ENCODE measurements around the gene KLHL14.
"Not testable (repeated sequence)": the region's sequence is repeated elsewhere in the genome, so short reads cannot be mapped to it uniquely, and the experiment has no call there.

The KLHL14 gene

DNA sequence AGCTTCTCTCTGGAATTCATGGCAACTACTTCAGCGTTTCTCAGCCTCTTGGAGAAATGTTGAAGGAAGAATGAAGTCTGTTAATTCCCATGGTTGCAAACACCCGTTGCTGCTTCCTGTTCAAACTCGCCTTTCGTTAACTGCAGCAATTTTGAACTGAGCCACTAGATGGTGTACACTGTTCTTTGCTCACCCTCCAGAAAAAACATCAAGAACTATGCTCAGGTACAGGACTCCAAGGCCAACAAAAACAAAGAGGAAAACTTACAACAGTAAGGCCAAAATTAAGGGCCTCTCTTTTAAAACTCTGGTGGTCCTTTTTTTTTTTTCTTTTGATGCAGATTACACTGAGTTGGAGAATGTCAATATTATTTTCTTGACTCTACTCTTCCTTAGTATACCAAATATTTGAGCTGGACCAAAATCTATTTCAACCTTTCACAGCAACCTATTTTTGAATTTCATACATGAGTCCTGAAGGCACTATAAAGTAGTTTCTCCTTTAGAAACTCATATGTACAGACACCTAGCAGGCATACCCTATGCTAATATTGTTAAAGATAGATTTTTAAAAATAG, 58.2 kb downstream of the KLHL14 start:
- peak; percentile 78 for DNase-seq

DNA sequence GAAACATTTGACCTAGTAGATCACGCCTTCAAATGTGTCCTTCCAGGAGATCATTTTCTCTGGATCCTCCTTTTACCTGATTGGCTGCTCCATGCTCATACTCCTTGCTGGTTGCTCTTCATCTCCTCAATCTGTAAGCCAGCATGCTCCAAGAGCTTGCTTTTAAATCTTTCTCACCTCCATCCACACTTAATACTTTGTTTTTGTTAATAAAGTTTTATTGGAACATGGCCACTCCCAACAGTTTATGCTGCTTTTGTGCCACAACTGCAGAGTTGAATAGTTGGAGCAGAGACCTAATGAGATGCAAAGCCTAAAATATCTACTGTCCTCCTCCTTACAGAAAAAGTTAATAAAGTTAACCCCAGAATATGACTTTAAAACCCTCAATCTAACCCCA, 60.0 kb downstream of the KLHL14 start:
- DNase-seq, result no peak

DNA sequence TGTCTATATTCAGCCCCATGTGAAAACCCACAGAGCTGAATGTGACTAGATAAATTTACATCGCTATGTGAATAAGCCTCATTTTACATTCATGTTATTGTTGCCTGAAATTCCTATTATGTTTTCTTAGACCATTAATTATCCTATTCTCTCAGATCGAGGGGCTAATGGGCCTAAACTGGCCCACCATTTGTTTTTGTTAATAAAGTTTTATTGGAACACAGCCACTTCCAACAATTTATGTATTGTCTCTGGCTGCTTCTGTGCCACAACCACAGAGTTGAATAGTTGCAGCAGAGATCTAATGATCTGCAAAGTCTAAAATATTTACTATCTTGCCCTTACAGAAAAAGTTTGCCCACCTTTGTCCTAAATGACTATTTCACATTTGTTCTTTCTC, 61.0 kb downstream of the KLHL14 start:
- no peak for DNase-seq

DNA sequence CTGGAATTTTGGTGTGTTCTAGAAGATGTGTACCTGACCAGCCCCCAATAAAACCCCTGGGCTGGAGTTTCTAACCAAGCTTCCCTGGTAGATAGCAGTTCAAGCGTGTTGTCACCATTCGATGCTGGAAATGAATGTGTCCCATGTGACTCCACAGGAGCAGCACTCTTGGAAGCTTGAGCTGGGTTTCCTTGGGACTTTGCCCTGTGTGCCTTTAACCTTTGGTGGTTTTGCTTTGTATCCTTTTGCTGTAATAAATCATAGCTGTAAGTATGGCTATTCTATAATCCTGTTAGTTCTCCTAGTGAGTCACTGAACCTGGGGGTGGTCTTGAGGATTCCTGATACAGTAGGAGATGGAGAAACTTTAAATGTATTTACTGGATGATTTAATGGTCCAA, 65.2 kb downstream of the KLHL14 start:
- DNase-seq, result no peak

DNA sequence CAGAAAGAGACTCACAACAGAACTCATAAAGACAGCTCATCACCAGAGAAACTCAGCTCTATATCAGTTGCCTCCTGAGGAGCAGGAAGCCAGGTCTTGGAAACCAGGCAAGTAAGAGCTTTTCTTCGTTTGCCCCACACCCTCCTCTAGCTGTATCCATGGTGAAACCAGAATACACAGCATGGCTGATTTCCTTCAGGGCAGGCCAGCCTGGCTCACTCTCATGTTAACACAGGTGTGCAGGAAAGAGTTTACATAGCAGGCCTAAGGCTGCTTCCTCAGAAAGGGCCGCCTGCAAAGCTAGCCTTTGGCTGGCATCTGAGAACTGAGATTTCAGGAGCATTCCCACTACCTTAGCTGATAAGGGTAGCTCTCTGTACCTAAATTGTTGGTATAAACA, 65.7 kb downstream of the KLHL14 start:
- no peak for DNase-seq

DNA sequence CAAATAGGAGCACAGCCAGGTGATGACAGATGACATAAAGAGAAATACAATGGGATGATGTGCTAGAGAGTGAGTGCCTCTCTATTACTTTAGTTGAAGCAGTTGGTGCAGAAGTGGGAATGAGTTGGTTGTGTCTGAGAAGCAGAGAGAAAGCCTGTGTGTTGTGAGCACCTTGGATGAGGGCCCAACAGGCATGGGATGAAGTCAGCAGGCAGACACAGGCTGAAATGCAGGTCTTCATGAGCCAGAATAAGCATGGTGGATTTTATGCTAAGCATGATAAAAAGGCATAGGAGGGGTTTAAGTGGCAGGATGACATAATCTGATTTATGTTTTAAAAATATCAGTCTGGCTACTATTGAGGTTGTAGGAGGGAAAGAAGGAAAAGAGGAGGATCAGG, 71.5 kb downstream of the KLHL14 start:
- no peak for DNase-seq

DNA sequence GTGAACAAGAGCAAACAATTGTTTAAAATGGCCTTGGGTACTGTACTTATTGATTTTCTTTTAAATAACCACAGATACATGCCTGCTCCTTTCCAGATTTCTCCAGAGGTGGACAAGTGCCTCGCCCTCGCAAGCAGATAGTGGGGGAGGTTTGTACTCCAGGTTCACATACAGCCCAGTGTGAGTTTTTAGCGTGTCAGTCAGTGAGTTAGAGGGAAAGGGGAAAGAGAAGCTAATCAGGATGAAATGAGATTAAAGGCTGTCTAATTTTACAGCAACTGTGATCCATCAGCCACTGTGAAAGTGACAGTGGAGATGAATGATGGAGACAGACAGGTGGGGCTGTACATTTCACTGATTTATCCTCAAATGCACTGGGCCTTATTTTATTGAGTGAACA, 74.7 kb downstream of the KLHL14 start:
- no peak for DNase-seq

DNA sequence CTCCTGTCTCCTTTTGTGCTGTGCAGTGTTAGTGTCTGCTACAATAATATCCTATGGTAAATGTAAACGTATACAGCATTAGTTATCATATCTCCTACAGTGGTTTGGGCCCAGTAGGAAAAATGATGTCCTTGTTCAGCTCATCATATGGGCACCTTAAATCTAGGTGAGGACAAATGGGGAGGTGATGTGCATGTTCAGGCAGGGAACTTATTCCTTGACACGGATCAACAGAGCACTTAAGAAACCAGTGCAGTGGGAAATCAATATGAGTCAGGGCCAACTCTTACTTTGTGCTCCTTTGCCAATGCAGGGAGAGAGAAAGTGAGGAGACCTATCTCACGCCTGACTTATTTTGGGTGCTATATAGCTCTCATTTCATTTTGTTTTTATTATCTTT, 76.4 kb downstream of the KLHL14 start:
- DNase-seq, result no peak

DNA sequence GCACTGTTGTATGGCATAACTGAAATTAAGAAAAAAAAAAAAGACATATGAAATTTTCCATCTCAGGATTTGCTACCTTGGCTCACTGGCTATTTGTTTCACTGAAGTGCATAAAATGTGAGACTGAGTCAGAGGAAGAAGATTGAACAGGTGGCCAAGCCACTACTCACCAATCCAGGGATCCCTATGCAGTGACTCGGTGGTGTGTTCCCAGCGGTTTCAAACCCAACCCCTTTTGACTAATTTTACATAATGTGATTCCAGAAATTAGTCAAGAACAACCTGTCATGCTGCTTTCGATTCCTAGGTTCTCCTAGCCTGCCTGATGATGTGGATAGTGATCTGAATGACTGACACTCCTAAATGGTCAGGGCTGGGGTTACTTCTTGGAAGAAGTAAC, 77.3 kb downstream of the KLHL14 start:
- no peak for DNase-seq

DNA sequence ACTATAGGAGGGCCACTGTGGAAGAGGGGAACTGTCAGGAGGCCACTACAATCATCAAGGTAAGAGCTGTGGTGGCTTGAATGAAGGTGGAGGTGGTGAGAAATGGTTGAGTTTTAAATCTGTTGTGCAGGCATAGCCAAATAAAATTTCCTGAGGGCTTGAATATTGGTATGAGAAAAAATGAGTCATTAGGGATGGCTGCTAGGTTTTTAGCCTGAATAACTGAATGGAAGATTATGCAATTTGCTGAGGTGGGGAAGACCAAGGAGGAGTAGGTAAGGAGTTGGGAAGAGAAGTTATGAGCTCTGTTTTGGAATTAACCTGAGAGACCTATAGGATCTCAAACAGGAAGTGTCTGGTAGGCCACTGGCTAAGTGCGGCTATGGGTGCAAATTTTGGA, 84.0 kb downstream of the KLHL14 start:
- DNase-seq, result no peak

DNA sequence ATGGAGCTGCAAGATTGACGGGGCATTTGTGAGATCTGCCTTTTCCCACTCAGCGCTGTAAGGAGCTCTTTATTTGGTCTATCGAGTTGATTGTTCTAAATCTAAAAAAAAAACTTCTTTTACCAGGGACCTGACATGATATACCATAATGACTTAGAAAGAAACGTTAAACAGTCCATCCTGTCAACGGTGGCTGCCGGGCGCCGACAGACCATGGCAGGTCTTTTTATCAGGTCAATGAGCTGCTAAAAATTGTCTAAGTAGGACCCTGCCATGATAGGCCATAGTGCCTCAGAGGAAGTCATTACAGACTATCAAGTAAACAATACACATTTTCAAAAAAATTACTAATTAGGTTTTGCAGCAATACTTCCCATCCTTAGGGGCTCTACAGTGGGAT, 87.9 kb downstream of the KLHL14 start:
- no peak for DNase-seq

DNA sequence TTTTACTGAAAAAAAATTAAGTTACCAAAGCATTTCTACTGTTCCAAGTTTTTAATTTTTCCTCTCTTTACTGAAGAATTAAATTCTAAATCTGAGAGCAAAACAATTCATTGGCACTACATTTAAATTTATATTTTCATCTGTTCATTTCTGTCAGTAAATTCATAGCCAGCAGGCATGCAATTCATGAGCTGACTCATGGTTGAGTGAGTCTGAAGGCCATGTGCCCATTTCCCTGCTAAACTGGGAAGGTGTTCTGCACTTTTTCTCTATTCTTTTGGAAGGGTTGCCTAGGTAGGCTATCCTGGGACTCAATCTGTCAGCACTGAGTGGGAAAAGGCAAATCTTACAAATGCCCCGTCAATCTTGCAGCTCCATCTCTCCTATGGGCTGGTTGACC, 88.7 kb downstream of the KLHL14 start:
- DNase-seq, result no peak

DNA sequence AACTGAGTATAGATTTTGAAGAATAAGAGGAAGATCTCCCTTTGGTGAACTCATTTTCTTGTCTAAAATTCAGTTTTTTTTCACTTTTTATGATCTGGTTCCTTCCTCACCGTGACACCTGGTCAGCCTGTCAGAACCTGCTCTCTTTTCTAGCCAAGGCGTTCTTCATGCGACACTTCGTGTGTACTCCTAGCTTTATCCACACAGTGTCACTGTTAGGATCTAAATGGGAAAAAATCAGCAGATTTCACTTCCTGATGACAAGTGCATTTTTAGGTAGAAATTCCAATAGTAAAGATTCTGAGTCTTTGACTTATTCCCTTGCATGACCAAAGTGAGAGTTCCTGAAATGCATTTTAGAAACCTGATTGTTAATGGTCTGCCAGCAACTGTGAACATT, 89.8 kb downstream of the KLHL14 start:
- no peak for DNase-seq

DNA sequence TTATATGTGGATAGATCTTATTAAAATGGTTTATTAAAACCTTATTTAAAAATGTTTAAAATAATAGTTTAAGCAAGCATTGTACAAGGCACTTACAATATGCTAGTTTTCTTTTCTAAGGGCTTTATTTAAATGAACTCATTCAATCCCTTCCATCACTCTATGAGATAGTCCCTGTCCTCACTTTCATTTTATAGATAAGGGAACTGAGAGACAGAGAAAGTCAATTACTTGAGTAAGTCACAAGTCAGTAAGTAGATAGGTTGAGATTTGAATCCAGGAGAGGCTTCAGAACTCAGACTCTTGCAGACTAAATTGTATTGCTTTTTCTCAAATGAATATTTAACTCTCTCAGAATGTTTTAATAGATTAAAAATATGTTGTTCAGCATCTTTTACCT, 95.2 kb downstream of the KLHL14 start:
- DNase-seq, result no peak

DNA sequence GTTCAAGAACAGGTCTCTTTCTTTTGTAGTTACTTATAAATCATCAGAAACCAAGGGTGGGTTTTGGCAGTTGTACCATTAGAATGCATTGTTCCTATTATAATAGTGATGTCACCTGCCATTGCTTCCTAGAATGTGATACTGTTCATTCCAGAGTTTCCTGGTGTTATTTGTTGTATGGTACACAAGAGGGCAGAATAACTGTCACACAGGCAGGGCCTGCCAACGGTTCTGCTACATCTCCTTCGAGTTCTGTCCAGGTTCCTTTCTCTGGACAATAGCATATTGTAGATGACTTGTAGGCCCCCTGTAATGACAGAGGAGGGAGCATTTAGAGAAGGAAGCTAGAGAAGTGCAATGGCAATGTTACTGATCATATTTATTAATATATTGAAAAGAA, 98.3 kb downstream of the KLHL14 start:
- DNase-seq, result peak; percentile 23

DNA sequence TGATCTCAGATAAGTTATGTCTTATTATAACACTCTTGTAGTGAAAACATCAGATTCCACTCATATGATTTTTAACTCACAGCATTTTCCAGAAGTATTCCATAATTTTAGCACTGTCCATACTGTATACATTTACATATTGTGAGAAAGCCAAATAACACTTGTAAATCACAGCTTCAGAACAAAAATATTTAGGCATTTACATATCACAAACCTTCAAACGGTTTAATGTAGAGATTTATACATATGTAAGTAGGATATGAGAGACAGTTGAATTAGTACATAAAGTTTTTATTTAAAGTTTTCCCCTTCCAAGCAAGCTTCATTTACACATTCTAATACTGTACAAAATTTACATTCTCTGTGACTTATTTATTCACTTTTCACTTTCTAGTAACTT, 100.4 kb downstream of the KLHL14 start:
- DNase-seq, result no peak

DNA sequence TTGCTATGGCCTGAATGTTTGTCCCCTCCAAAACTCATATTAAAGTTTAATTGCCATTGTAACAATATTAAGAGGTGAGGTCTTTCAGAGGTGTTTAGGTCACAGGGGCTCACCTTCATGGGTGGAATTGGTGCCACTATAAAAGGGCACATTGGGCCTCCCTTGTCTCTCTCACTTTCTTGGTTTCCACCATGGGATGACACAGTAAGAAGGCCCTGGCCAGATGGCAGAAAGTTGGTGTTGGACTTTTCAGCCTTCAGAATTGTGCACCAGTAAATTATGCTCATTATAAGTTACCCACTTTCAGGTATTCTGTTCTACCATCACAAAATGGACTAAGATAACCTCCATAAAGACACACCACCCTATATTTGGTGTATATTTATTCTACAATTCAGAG, 102.1 kb downstream of the KLHL14 start:
- no peak for DNase-seq

DNA sequence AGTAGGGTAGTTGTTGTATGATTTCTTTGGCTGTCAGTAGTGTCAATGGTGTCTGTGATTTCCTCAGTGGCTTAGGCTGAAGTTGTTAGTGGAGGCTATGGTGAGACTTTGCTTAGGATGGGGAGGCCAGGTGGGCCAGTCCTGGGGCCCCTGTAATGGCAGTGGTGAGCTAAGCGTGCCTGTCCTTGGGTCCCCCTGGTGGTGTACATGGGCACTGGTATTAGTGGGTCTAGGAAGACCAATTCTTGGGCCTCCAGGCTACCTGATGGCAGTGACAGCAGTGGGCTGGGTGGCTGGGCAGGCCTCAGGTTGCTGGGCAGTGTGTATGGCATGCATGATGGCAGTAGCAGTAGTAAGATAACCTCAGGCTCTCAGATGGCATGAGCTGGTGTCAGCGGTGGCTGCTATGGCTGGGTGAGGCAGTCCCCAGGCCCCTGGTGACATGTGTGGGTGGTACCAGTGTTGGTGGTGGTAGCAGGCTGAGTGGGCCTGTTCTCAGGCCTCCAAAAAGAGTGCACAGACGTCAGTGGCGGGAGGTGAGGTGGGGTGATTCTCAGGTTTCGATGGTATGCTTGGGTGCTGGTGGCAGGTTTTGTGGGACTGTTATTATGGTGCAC, 103.2 kb downstream of the KLHL14 start:
- DNase-seq, result no peak

DNA sequence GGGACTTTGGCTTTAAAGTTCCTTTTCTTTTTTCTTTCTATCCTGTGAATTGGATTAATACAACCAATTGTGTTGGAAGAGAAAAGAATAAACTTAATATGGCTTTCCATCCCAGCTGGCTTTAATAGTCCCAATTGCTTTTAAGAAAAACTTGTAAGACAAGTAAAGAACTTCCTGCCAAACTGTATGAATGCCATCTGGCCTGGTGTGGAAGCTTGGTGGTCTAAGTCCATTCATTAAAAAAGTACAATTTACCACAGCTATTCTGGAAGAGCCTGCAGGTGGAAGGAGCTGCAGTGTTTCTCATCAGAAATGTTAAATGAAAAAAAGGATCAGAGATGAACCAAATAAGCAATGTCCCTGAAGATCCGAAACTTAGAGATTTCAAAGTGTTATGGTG, 103.9 kb downstream of the KLHL14 start:
- DNase-seq, result no peak

DNA sequence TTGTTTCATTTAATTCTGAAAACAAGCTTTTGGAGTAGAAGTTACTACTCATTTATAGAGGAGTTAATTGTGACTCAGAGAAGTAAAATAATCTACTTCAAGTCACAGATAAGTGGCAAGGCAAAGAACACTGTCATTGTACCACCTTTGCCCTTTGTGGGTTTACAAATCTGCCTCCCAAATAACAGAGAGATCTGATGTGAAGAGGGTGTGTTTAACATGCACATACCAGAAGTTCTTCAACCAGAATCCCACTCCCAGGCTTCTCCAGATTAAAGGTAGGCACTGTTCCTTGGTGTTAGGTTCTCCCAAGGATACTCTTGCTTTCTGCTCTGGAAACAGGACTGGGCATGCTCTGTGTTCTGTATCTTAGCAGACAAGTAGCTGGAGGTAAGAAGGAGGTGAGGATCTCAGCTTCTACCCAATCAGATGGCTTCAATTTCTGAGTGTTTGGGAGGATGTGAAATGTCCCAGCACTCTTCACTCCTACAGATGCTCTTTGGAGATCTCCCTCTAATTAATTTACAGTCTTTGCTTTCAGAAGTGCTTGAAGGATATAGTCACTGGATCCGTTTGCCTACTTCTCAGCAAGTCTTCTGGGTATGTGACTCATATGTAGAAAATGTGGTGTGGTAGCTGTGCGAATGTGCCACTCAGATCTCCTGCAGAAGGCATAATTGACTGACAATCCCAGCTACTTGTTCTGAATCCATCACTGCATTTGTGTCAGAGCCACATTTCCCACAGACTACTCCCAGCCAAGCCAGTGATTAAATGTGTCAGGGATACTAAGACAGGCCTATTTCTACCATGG, 111.1 kb downstream of the KLHL14 start:
- no peak for DNase-seq

DNA sequence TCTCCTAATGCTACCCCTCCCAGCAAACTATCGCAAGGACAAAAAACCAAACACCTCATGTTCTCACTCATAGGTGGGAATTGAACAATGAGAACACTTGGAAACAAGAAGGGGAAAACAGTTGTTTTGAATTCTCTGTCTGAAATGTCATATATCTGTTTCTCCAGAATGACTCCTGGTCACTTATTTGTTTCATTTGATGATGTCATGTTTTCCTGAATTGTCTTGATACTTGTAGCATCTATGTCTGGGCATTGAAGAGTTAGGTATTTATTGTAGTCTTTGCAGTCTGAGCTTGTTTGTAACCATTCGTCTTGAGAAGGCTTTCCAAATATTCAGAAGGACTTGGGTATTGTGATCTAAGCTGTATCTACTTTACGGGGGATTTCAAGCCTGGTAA, 118.3 kb downstream of the KLHL14 start:
- DNase-seq, result not testable (repeated sequence)

DNA sequence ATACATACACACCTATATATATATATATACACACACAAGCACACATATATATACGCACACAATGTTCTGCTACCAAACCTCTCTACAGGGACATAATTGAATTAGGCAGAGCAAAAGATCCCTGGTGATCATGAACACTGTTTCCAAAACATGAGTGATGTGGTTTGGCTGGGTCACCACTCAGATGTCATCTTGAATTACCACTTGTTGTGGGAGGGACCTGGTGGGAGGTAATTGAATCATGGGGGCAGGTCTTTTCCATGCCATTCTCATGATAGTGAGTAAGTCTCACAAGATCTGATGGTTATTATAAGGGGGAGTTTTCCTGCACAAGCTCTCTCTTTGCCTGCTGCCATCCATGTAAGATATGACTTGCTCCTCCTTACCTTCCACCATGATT, 135.2 kb downstream of the KLHL14 start:
- not testable (repeated sequence) for DNase-seq

DNA sequence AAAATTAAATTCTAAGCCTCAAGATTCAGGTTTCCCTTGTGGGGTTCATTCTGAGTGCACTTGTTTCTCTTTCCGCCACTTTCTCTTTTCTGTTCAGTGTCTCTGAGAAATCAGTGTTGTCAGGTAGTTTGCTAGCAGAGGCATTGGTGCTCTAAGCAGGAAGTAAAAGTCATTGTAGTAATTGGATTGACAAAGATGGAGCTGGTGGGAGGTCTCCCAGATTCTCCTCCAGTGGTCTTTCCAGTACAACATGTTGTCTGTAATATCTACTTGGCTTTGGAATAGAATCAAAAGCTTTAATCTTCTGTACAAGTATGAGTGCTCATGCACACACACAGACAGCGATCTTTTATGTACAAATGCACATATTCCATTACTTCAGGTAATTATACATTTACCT, 135.6 kb downstream of the KLHL14 start:
- no peak for DNase-seq

DNA sequence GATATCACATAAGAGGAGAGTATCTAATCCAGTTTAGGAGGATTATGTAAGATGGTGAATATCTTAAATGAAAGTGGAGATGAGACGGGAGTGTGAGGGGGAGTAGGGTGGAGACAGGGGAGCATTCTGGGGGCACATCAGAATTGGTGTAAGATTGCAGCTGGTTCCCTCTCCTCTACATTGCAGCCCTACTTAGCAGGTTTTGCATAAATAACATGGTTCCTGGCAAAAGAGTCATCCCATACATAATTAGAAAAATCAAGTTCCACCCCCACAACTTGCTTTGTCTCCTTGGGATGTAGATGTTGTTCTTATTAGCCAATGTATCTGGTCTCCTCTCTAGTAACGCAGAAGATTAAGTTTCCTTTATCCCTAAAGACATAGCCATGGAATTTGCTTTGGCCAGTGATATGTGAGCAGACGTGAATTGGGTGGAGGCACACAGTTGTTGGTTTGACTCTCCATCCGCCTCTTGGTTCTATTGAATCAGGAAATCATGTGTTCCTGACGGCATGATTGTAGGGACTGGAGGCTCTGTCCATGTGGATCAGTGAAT, 137.9 kb downstream of the KLHL14 start:
- DNase-seq, result no peak
